A549 (cell line): ENCODE data around the gene C1QTNF7. TPM values are rescaled to one million over a fixed set of nuclear protein-coding genes. Genes with fewer than 3 reads are reported as not detected.
A peak's percentile ranks its signal among the peaks of the same experiment; 100 is the strongest.

Source experiments
- ATAC-seq, 2 experiments: fragments of 200-7000 bp in 1 of 2; fragments of >200 bp in 1 of 2; cut with Nextera tagmentation in 1 of 2; cut with Tn5 transposase in 1 of 2; 3 replicates each; pipeline versions ENCODE4 v1.8.0 to v1.9.1; 2018 to 2020; ENCODE audit warnings: mild to moderate bottlenecking in 1 of 2, moderate library complexity in 1 of 2
- CTCF ChIA-PET: fragments of 300-600 bp; sonication (Branson Sonifier 250); formaldehyde crosslinking; extraction: SDS; loops from one replicate; lab custom pipeline; 2021; ENCODE audit warnings: antibody characterized with exemption, inconsistent platforms; lab: Yijun Ruan, JAX
- POLR2A ChIA-PET: fragments of 350-600 bp; formaldehyde crosslinking; extraction: SDS; loops from one replicate; lab custom pipeline; 2021; ENCODE audit warnings: antibody characterized with exemption, inconsistent platforms; lab: Yijun Ruan, JAX
- DNase-seq, 2 experiments: peaks; one replicate each; pipeline versions ENCODE4 v3.0.0 to v3.0.0-alpha.2; 2011 to 2016; ENCODE audit warnings: low read depth in 1 of 2, low spot score in 1 of 2
- FAIRE-seq: peaks from 2 replicates; lab custom pipeline; 2011; peaks lifted over from hg19 to GRCh38; lab: Jason Lieb, UNC
- H3K27ac ChIP-seq, 2 experiments: fragments of >200 bp; sonication (Bioruptor Twin); formaldehyde crosslinking; 3 replicates each; pipeline ENCODE4 v1.5.1; 2016 to 2017
- H3K4me1 ChIP-seq: fragments of >200 bp; sonication (Bioruptor Twin); formaldehyde crosslinking; 3 replicates; pipeline ENCODE4 v1.6.1; 2016
- H3K4me2 ChIP-seq: fragments of >200 bp; sonication (Bioruptor Twin); formaldehyde crosslinking; 3 replicates; pipeline ENCODE4 v1.6.1; 2016
- H3K4me3 ChIP-seq: fragments of >200 bp; sonication (Bioruptor Twin); formaldehyde crosslinking; 3 replicates; pipeline ENCODE4 v1.5.1; 2016
- H3K9me3 ChIP-seq: fragments of >200 bp; sonication (Bioruptor Twin); formaldehyde crosslinking; 3 replicates; pipeline ENCODE4 v1.6.1; 2016
- CBX8 ChIP-seq: fragments of 200-600 bp; sonication (generic); IDR thresholded peaks from 2 replicates; pipeline ENCODE4 v1.6.1; 2016
- EHMT2 ChIP-seq: fragments of 200-600 bp; sonication (generic); IDR thresholded peaks from 2 replicates; pipeline ENCODE4 v1.6.1; 2016; ENCODE audit warnings: antibody characterized with exemption, low read depth, mild to moderate bottlenecking, moderate library complexity
- EP300 ChIP-seq, 2 experiments: fragments of >200 bp; sonication (Bioruptor Twin); formaldehyde crosslinking; IDR thresholded peaks; 2 replicates in 1 of 2; 3 replicates in 1 of 2; pipeline ENCODE4 v1.6.1; 2016 to 2017
- ESRRA ChIP-seq: fragments of 150-350 bp; IDR thresholded peaks from 2 replicates; pipeline ENCODE4 v1.6.1; 2014; ENCODE audit warnings: mild to moderate bottlenecking, low read length, borderline replicate concordance
- FOSB ChIP-seq: fragments of 250-450 bp; sonication (Bioruptor Pico); IDR thresholded peaks from 2 replicates; pipeline ENCODE4 v1.5.0; 2020; ENCODE audit warnings: mild to moderate bottlenecking, moderate library complexity
- GATA3 ChIP-seq: IDR thresholded peaks from 2 replicates; pipeline ENCODE4 v1.6.1; 2012; ENCODE audit warnings: borderline replicate concordance
- HEYL ChIP-seq: fragments of 250-450 bp; sonication (Bioruptor Pico); IDR thresholded peaks from 2 replicates; pipeline ENCODE4 v1.8.0; 2021; ENCODE audit warnings: mild to moderate bottlenecking, moderate library complexity
- HOXB13 ChIP-seq: fragments of 250-450 bp; sonication (Bioruptor Pico); IDR thresholded peaks from 2 replicates; pipeline ENCODE4 v1.5.0; 2020; ENCODE audit warnings: low read depth, mild to moderate bottlenecking, moderate library complexity
- HOXB5 ChIP-seq: fragments of 250-450 bp; sonication (Bioruptor Pico); IDR thresholded peaks from 2 replicates; pipeline ENCODE4 v1.5.0; 2020; ENCODE audit warnings: mild to moderate bottlenecking, moderate library complexity
- JUN ChIP-seq, 2 experiments: fragments of >200 bp; sonication (Bioruptor Twin); formaldehyde crosslinking; IDR thresholded peaks; 2 replicates in 1 of 2; 3 replicates in 1 of 2; pipeline ENCODE4 v1.6.1; 2016 to 2017
- PHF8 ChIP-seq: fragments of 200-600 bp; sonication (generic); IDR thresholded peaks from 2 replicates; pipeline ENCODE4 v1.6.1; 2016; ENCODE audit warnings: low read depth, mild to moderate bottlenecking, antibody characterized with exemption, moderate library complexity, borderline replicate concordance
- POLR2A ChIP-seq: IDR thresholded peaks from 2 replicates; pipeline ENCODE4 v1.6.1; 2012; ENCODE audit warnings: mild to moderate bottlenecking, low read length
- POLR2AphosphoS2 ChIP-seq: conservative IDR thresholded peaks from 2 replicates; pipeline ENCODE4 v1.6.1; 2012; ENCODE audit warnings: low read length, improper control_type of control experiment, inconsistent platforms
- RARB ChIP-seq: fragments of 250-450 bp; sonication (Bioruptor Pico); IDR thresholded peaks from 2 replicates; pipeline ENCODE4 v1.8.0; 2021; ENCODE audit warnings: mild to moderate bottlenecking, moderate library complexity
- RFX5 ChIP-seq: fragments of 450-650 bp; IDR thresholded peaks from 2 replicates; pipeline ENCODE4 v1.7.1; 2014; ENCODE audit warnings: antibody characterized with exemption, mild to moderate bottlenecking, moderate library complexity
- RNF2 ChIP-seq: fragments of 200-600 bp; sonication (generic); IDR thresholded peaks from 2 replicates; pipeline ENCODE4 v1.6.1; 2016; ENCODE audit warnings: low read depth, mild to moderate bottlenecking, antibody characterized with exemption, moderate library complexity, borderline replicate concordance
- TP53 ChIP-seq: fragments of 250-450 bp; sonication (Bioruptor Pico); IDR thresholded peaks from 2 replicates; pipeline ENCODE4 v1.5.0; 2021; ENCODE audit warnings: mild to moderate bottlenecking, moderate library complexity
- ZFP36 ChIP-seq: fragments of 450-650 bp; IDR thresholded peaks from 2 replicates; pipeline ENCODE4 v1.6.1; 2014; ENCODE audit warnings: borderline replicate concordance; ENCODE audit not compliant: partially characterized antibody
- WGBS: methylation state at CpG from one replicate; pipeline ENCODE4 v1.1.6; 2017; ENCODE audit errors: missing lambda C conversion rate; 5-methylcytosine and 5-hydroxymethylcytosine counted together
- polyA plus RNA-seq, 4 experiments: library from polyadenylated mRNA; depleted of rRNA in 3 of 4; stranded (reverse); fragments of >200 nt; fragmentation: RNase III in 1 of 4; extraction: RNeasy Plus Mini Kit Qiagen cat#74134 plus additional on column Dnase treatment in 1 of 4; gene quantifications; 2 replicates in 3 of 4; 3 replicates in 1 of 4; pipeline ENCODE4 v1.2.3, GENCODE V29; 2011 to 2017
- TF ChIP-seq, protein P1 (sequence below): fragments of >200 bp; sonication (Bioruptor Twin); formaldehyde crosslinking; IDR thresholded peaks from 3 replicates; pipeline ENCODE4 v1.6.1; 2016
- TF ChIP-seq, protein P2 (sequence below): fragments of 200-600 bp; sonication (generic); IDR thresholded peaks from 2 replicates; pipeline ENCODE4 v1.6.1; 2016; ENCODE audit warnings: antibody characterized with exemption, mild to moderate bottlenecking, moderate library complexity
- TF ChIP-seq, protein P3 (sequence below): IDR thresholded peaks from 2 replicates; pipeline ENCODE4 v1.6.1; 2012; ENCODE audit warnings: low read depth, borderline replicate concordance
- TF ChIP-seq, protein P4 (sequence below): fragments of 150-350 bp; IDR thresholded peaks from 2 replicates; pipeline ENCODE4 v1.6.1; 2014; ENCODE audit warnings: low read depth, mild to moderate bottlenecking, low read length
- TF ChIP-seq, protein P5 (sequence below): fragments of >200 bp; sonication (Bioruptor Twin); formaldehyde crosslinking; IDR thresholded peaks from 3 replicates; pipeline ENCODE4 v1.5.1; 2016

C1QTNF7 gene
- polyA plus RNA-seq, 2 of the 4 experiments (the other 2 are of a cell fraction): not detected

DNA sequence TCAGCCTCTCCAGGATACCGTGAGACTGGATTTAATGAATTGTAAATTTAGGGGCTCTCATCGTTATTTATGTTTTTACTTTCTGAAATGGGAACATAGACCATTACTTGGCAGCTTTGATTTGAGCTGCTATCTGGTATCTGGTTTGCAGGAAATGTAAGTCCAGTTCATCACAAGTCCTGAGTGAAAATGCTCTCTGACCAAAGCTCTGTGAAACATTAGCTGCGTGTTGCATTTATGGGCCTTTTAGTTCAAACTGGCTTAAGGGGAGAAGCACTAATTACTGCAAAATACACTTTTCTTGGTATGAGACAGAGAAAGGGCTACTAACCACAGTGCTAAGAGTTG lies 42.3 kb downstream of the C1QTNF7 start:
- H3K27ac ChIP-seq: peak overlapping the region; percentile 63 to 81
- TF ChIP-seq, protein P1, sequence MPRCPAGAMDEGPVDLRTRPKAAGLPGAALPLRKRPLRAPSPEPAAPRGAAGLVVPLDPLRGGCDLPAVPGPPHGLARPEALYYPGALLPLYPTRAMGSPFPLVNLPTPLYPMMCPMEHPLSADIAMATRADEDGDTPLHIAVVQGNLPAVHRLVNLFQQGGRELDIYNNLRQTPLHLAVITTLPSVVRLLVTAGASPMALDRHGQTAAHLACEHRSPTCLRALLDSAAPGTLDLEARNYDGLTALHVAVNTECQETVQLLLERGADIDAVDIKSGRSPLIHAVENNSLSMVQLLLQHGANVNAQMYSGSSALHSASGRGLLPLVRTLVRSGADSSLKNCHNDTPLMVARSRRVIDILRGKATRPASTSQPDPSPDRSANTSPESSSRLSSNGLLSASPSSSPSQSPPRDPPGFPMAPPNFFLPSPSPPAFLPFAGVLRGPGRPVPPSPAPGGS: no peak
- TF ChIP-seq EP300 (IDR thresholded peaks at IDR 0.05): no peak
- no peak for TF ChIP-seq HOXB13 (CRISPR knock-in tag)
- no peak for TF ChIP-seq POLR2AphosphoS2
- TF ChIP-seq HEYL (CRISPR knock-in tag): no peak
- TF ChIP-seq, protein P2, sequence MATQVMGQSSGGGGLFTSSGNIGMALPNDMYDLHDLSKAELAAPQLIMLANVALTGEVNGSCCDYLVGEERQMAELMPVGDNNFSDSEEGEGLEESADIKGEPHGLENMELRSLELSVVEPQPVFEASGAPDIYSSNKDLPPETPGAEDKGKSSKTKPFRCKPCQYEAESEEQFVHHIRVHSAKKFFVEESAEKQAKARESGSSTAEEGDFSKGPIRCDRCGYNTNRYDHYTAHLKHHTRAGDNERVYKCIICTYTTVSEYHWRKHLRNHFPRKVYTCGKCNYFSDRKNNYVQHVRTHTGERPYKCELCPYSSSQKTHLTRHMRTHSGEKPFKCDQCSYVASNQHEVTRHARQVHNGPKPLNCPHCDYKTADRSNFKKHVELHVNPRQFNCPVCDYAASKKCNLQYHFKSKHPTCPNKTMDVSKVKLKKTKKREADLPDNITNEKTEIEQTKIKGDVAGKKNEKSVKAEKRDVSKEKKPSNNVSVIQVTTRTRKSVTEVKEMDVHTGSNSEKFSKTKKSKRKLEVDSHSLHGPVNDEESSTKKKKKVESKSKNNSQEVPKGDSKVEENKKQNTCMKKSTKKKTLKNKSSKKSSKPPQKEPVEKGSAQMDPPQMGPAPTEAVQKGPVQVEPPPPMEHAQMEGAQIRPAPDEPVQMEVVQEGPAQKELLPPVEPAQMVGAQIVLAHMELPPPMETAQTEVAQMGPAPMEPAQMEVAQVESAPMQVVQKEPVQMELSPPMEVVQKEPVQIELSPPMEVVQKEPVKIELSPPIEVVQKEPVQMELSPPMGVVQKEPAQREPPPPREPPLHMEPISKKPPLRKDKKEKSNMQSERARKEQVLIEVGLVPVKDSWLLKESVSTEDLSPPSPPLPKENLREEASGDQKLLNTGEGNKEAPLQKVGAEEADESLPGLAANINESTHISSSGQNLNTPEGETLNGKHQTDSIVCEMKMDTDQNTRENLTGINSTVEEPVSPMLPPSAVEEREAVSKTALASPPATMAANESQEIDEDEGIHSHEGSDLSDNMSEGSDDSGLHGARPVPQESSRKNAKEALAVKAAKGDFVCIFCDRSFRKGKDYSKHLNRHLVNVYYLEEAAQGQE: no peak
- TF ChIP-seq CBX8: no peak
- TF ChIP-seq JUN (IDR thresholded peaks at IDR 0.05): no peak
- TF ChIP-seq, protein P3, sequence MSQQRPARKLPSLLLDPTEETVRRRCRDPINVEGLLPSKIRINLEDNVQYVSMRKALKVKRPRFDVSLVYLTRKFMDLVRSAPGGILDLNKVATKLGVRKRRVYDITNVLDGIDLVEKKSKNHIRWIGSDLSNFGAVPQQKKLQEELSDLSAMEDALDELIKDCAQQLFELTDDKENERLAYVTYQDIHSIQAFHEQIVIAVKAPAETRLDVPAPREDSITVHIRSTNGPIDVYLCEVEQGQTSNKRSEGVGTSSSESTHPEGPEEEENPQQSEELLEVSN: no peak
- no peak for TF ChIP-seq RARB (CRISPR knock-in tag)
- no peak for TF ChIP-seq RNF2
- TF ChIP-seq POLR2A: no peak
- TF ChIP-seq, protein P4, sequence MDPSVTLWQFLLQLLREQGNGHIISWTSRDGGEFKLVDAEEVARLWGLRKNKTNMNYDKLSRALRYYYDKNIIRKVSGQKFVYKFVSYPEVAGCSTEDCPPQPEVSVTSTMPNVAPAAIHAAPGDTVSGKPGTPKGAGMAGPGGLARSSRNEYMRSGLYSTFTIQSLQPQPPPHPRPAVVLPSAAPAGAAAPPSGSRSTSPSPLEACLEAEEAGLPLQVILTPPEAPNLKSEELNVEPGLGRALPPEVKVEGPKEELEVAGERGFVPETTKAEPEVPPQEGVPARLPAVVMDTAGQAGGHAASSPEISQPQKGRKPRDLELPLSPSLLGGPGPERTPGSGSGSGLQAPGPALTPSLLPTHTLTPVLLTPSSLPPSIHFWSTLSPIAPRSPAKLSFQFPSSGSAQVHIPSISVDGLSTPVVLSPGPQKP: no peak
- no peak for TF ChIP-seq PHF8
- TF ChIP-seq ZFP36: no peak
- no peak for TF ChIP-seq HOXB5 (CRISPR knock-in tag)
- TF ChIP-seq RFX5: no peak
- TF ChIP-seq, protein P5, sequence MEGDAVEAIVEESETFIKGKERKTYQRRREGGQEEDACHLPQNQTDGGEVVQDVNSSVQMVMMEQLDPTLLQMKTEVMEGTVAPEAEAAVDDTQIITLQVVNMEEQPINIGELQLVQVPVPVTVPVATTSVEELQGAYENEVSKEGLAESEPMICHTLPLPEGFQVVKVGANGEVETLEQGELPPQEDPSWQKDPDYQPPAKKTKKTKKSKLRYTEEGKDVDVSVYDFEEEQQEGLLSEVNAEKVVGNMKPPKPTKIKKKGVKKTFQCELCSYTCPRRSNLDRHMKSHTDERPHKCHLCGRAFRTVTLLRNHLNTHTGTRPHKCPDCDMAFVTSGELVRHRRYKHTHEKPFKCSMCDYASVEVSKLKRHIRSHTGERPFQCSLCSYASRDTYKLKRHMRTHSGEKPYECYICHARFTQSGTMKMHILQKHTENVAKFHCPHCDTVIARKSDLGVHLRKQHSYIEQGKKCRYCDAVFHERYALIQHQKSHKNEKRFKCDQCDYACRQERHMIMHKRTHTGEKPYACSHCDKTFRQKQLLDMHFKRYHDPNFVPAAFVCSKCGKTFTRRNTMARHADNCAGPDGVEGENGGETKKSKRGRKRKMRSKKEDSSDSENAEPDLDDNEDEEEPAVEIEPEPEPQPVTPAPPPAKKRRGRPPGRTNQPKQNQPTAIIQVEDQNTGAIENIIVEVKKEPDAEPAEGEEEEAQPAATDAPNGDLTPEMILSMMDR: no peak
- FAIRE-seq (no peak), DNase-seq (no peak), ATAC-seq (peak; percentile 17 to 31; a peak in 3 of 6 replicates)
- CTCF ChIA-PET: interaction anchor here (0.6 to 3.0 kb wide), 6 partner anchors 9 to 1812 kb away, joined by 3 to 18 read pairs (median 4); no protein-coding TSS in a partner anchor
- no peaks in the 10 kb centered on the region for H3K4me1 ChIP-seq
- H3K4me2 ChIP-seq: peak overlapping the region; percentile 93
- POLR2A ChIA-PET: interaction anchor here (0.6 to 1.7 kb wide), 2 partner anchors 9 to 1900 kb away, joined by 3 to 4 read pairs; no protein-coding TSS in a partner anchor
- no peaks in the 10 kb centered on the region for H3K9me3 ChIP-seq
- H3K4me3 ChIP-seq: peak overlapping the region; percentile 61
- 2% methylated on average over 3 of the region's 3 CpGs for WGBS

DNA sequence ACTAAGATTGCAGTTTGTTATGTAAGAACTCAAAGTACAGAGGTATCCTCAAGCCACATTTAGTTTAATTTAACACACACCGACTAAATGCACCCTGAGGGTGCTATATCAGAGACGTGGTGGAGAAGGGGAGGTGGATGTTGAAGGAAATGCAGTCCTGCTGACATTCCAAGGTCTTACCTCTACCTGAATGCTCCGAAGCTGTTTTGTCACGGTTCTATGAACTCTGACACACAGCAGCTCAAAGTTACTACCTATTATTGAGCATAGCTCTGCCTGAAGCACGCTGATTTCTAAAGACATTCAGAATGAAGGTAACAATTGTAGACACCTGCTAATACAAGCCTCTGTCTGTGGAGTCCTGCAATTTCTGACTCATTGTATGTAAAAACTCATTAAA lies 48.6 kb downstream of the C1QTNF7 start:
- TF ChIP-seq ESRRA (no peak), JUN (IDR thresholded peaks at IDR 0.05) (no peak), EHMT2 (no peak), FOSB (CRISPR knock-in tag) (no peak), RFX5 (no peak), TP53 (CRISPR knock-in tag) (no peak), GATA3 (no peak)
- WGBS: 63% methylated on average over 5 of the region's 5 CpGs
- ChIA-PET CTCF (interaction anchor here (0.7 kb wide), 1 partner anchor 143 kb away, joined by 4 read pairs; no protein-coding TSS in a partner anchor), POLR2A (no interaction called here)
- Histone ChIP-seq H3K4me1 (peaks cover 10% of the 10 kb centered on the region), H3K9me3 (no peaks in the 10 kb centered on the region), H3K27ac (no peak overlapping the region), H3K4me2 (no peak overlapping the region), H3K4me3 (no peak overlapping the region)
- no peak for ATAC-seq
- DNase-seq: no peak
- no peak for FAIRE-seq
